GM19455 (cell line): Measurements from ENCODE around the gene BIN1.
A peak's percentile ranks its signal among the peaks of the same experiment; 100 is the strongest.

Source experiments
- ATAC-seq: cut with Tn5 transposase; IDR thresholded peaks from one replicate; pipeline ENCODE4 v1.9.1; 2021; ENCODE audit not compliant: unreplicated experiment

The BIN1 gene

GRCh38 chr2:127091148-127091547 is 15.8 kb downstream of the BIN1 start:
- ATAC-seq = no peak

- ATAC-seq = no peak
Observed at GRCh38 chr2:127090281-127091120, 16.5 kb downstream of the BIN1 start.

GRCh38 chr2:127089478-127090235 is 17.3 kb downstream of the BIN1 start:
- no peak for ATAC-seq

- ATAC-seq = no peak
Observed at GRCh38 chr2:127088706-127089105, 18.2 kb downstream of the BIN1 start.

- no peak for ATAC-seq
Observed at GRCh38 chr2:127087791-127088495, 19.0 kb downstream of the BIN1 start.

GRCh38 chr2:127086990-127087790 is 19.8 kb downstream of the BIN1 start:
- peak; percentile 61 for ATAC-seq

GRCh38 chr2:127085317-127085681 is 21.7 kb downstream of the BIN1 start:
- no peak for ATAC-seq

- no peak for ATAC-seq
Observed at GRCh38 chr2:127084611-127085316, 22.2 kb downstream of the BIN1 start.

GRCh38 chr2:127083819-127084503 is 23.0 kb downstream of the BIN1 start:
- ATAC-seq = no peak

GRCh38 chr2:127082974-127083373 is 24.0 kb downstream of the BIN1 start:
- ATAC-seq = no peak

- ATAC-seq = peak; percentile 55
Observed at GRCh38 chr2:127081826-127082633, 24.9 kb downstream of the BIN1 start.

- peak; percentile 43 for ATAC-seq
Observed at GRCh38 chr2:127080938-127081755, 25.8 kb downstream of the BIN1 start.

- peak; percentile 1 for ATAC-seq
Observed at GRCh38 chr2:127080226-127080937, 26.6 kb downstream of the BIN1 start.

GRCh38 chr2:127079358-127079920 is 27.5 kb downstream of the BIN1 start:
- no peak for ATAC-seq

GRCh38 chr2:127078666-127079270 is 28.2 kb downstream of the BIN1 start:
- ATAC-seq = no peak

- no peak for ATAC-seq
Observed at GRCh38 chr2:127078028-127078427, 28.9 kb downstream of the BIN1 start.

GRCh38 chr2:127076924-127077323 is 30.0 kb downstream of the BIN1 start:
- ATAC-seq = no peak
